ENCODE measurements around the gene C10orf120. TPM values are rescaled to one million over a fixed set of nuclear protein-coding genes. Genes with fewer than 3 reads are reported as not detected.

The C10orf120 gene
- total RNA-seq, 1 donor from 2014 or later: not detected

DNA sequence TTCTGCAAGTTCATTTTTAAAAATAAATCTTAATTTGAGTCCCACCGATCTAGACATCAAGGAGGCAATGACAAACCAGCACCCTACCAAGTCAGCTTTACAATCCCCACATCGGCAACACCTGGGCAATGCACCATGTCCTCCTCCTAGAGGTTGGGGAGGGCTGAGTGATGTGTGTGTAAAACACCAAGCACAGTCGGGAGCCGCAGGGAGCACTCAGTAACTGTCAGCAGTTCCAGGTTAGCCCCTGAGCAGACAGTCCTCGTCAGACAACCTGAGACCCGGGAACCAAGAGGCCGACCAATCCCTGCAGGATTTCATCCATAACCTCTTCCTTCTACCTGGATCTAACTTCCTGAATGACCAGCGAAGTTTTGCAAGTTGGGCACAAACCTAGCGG lies 15.9 kb upstream of the C10orf120 start:
- no peaks in the 10 kb centered on the region for H3K36me3 Mint-ChIP-seq (ENCODE audit: low read depth, unreplicated experiment)
- TF ChIP-seq CTCF (IDR thresholded peaks at IDR 0.05; ENCODE audit: unreplicated experiment): no peak
- no peaks in the 10 kb centered on the region for H3K9me3 Mint-ChIP-seq (ENCODE audit: unreplicated experiment)
- H3K27me3 Mint-ChIP-seq (ENCODE audit: unreplicated experiment): peaks cover 3% of the 10 kb centered on the region
- DNase-seq (ENCODE audit: low spot score): no peak
- H3K27ac Mint-ChIP-seq (ENCODE audit: unreplicated experiment): no peak overlapping the region
- no peak overlapping the region for H3K4me3 Mint-ChIP-seq (ENCODE audit: unreplicated experiment)
- no peaks in the 10 kb centered on the region for H3K4me1 Mint-ChIP-seq (ENCODE audit: unreplicated experiment)

DNA sequence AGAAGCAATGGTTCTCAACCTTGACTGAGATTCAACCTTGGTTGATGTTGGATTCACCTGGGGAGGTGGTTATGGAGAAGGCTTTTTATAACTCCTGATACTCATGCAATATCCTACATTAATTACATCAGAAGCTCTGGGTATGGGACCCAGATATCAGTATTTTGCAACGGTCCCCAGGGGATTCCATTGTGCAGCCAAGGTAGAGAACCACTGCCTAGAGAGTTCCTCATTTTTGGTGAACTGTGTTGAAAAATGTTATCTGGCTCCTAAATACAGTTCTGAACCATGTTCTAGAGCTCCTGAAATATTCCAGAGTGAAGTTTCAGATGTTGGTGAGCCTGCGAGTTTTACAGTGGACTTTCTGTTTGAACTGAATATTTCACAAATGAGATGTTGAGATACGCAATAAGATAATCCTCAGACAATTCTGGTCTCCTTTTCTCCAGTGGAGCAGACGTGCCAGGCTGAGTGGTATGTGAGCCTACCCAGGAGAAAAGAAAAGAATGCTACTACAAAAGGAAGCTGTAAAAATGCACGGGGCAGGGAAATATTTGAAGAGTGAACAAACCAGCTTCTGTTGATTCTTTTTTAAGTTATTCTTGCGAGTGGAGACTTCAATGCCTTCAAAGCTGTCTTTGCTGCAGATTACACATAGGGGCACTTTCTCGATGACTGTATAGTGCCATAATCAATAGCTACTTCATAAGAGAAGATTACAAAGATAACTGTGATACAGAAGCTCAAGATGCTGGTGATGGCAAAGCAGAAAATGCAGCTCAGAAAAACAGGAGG lies 13.6 kb upstream of the C10orf120 start:
- Mint-ChIP-seq H3K4me3 (ENCODE audit: unreplicated experiment) (no peak overlapping the region), H3K36me3 (ENCODE audit: low read depth, unreplicated experiment) (no peaks in the 10 kb centered on the region), H3K27me3 (ENCODE audit: unreplicated experiment) (no peaks in the 10 kb centered on the region), H3K4me1 (ENCODE audit: unreplicated experiment) (no peaks in the 10 kb centered on the region), H3K9me3 (ENCODE audit: unreplicated experiment) (no peaks in the 10 kb centered on the region), H3K27ac (ENCODE audit: unreplicated experiment) (no peak overlapping the region)
- TF ChIP-seq CTCF (IDR thresholded peaks at IDR 0.05; ENCODE audit: unreplicated experiment): no peak
- no peak for DNase-seq (ENCODE audit: low spot score)

GRCh38 chr10:122710576-122710975 lies 10.9 kb upstream of the C10orf120 start:
- no peaks in the 10 kb centered on the region for H3K36me3 Mint-ChIP-seq (ENCODE audit: low read depth, unreplicated experiment)
- no peak for TF ChIP-seq CTCF (IDR thresholded peaks at IDR 0.05; ENCODE audit: unreplicated experiment)
- no peak overlapping the region for H3K4me3 Mint-ChIP-seq (ENCODE audit: unreplicated experiment)
- no peak for DNase-seq (ENCODE audit: low spot score)
- no peaks in the 10 kb centered on the region for H3K27me3 Mint-ChIP-seq (ENCODE audit: unreplicated experiment)
- H3K27ac Mint-ChIP-seq (ENCODE audit: unreplicated experiment): no peak overlapping the region
- no peaks in the 10 kb centered on the region for H3K4me1 Mint-ChIP-seq (ENCODE audit: unreplicated experiment)
- H3K9me3 Mint-ChIP-seq (ENCODE audit: unreplicated experiment): no peaks in the 10 kb centered on the region

DNA sequence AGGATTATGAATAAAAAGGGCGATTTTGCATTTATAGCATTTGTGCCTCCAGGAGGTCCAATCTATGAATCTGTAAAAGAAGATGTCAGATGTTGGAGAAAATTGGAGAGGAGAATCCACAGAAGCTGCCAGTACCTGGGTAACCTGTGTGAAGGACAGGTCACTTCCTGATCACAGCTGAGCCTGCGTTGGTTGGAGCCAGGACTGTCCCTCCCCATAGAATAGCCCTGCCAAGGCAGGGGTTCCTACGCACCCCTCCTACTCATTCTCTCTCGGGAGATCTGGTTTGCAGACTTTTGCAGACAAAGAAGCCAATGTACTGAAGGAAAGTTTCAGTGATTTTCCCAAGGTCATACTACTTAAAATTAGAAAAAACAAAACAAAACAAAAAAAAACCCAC lies 10.3 kb upstream of the C10orf120 start:
- no peak overlapping the region for H3K4me3 Mint-ChIP-seq (ENCODE audit: unreplicated experiment)

More for the DNA sequence above, 10.3 kb upstream of the C10orf120 start:
- H3K36me3 Mint-ChIP-seq (ENCODE audit: low read depth, unreplicated experiment): no peaks in the 10 kb centered on the region
- H3K27me3 Mint-ChIP-seq (ENCODE audit: unreplicated experiment): no peaks in the 10 kb centered on the region
- TF ChIP-seq CTCF (IDR thresholded peaks at IDR 0.05; ENCODE audit: unreplicated experiment): no peak
- DNase-seq (ENCODE audit: low spot score): no peak
- no peaks in the 10 kb centered on the region for H3K9me3 Mint-ChIP-seq (ENCODE audit: unreplicated experiment)
- no peaks in the 10 kb centered on the region for H3K4me1 Mint-ChIP-seq (ENCODE audit: unreplicated experiment)
- no peak overlapping the region for H3K27ac Mint-ChIP-seq (ENCODE audit: unreplicated experiment)

Measured in endothelial cell (in vitro differentiated cells).